Ureter (tissue), 1 donor: ENCODE measurements around the gene SEC24A. TPM values are rescaled to one million over a fixed set of nuclear protein-coding genes. Genes with fewer than 3 reads are reported as not detected.
"Not testable (repeated sequence)": the region's sequence is repeated elsewhere in the genome, so short reads cannot be mapped to it uniquely, and the experiment has no call there.

Experiments used
- DNase-seq: peaks from one replicate; pipeline ENCODE4 v3.0.0-alpha.2; 2020; ENCODE audit warnings: low spot score
- total RNA-seq: library from RNA; stranded (reverse); gene quantifications from one replicate; pipeline ENCODE4 v1.2.4, GENCODE V29; 2023
- donor health status: DM: yes; HTN: yes; CAD: no.

The SEC24A gene
- total RNA-seq, 1 donor from 2014 or later = 23.7 TPM

- no peak for DNase-seq
Observed at GRCh38 chr5:134741052-134741451, 92.5 kb downstream of the SEC24A start.

DNA sequence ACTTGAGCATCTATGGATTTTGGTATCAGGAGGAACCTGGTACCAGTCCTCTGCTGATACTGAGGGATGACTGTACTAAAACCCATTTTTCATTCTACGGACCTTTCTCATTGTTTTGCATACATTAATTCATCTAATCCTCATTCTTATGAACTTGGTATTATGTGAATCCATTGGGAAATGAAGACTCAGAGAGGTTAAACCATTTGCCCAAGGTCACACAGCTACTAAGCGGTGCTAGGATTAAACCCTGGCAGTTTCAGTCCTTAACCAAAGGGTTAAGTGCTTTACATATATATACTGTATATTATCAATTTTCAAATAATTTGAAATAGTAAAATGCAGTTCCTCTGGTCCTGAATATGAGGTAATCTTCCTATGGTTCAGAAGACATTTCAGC lies 93.5 kb downstream of the SEC24A start:
- no peak for DNase-seq

DNA sequence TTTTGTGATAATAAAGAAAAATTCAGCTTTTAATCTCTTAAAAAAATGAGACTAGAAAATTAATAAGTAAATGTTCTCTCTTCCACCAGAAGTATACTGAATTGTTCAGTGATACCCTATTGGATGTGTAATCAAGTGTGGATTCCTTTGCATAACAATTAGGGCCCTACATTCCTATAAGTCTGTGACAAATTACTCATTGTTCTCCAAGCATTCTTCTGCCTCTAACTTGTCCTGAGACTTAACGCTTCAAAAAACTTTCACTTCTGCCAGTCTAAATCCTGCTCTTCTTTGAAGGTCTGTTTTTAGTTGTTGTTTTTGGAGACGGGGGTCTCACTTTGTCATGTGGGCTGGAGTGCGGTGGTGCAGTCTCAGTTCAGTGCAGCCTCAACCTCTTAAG lies 100.8 kb downstream of the SEC24A start:
- DNase-seq = no peak

GRCh38 chr5:134758176-134758503 lies 109.6 kb downstream of the SEC24A start:
- no peak for DNase-seq

DNA sequence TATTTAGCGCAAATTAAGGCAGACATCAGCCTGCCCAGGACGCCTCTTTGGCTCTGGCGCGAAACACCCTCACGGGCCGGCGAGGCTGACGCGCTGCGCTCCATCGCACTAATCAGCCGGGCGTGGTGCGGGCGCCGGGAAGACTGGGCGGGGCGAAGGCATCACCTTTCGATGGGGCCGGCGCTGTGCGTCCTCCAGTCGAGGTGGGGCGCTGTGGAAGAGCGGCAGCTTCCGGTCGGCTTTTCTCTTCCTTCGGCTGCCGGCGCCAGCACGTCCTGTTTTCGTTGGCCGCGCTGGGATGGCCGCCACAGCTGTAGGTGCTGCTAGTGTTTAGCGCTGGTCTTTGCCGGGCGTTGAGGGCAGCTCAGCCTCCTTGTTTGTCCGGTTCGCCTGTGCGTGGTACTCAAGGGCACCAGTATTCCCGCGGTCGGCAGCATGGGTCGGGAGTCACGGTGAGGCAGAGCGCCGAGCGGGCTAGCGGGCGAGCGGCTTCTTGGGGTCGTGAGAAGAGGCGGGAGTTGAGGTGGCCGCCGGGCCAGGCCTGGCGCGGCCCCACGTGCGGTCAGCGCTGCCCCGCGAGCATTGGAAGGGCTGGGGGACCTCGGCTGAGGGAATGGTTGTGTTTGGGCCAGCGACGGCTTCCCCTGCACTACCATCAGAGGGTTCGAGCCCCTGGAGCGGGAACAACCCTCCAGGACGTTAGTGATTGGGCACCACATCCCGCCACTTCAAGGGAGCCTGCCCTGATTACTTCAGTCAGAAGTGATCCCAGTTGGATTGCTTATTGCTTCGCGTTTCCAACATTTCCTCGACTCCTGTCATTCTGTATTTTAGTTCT lies 110.1 kb downstream of the SEC24A start, which contains the start of gene DDX46:
TSS of gene DDX46 (plus strand) at position 276 of the 838 bp plus-strand sequence. CDS start at position 436, 160 bp downstream.
- peak; percentile 94 for DNase-seq

- DNase-seq = not testable (repeated sequence)
Observed at GRCh38 chr5:134767528-134768291, 119.1 kb downstream of the SEC24A start.

GRCh38 chr5:134769206-134769605 lies 120.6 kb downstream of the SEC24A start:
- no peak for DNase-seq

- DNase-seq = no peak
Observed at GRCh38 chr5:134772461-134773125, 124.0 kb downstream of the SEC24A start.

- DNase-seq = no peak
Observed at GRCh38 chr5:134777366-134777765, 128.8 kb downstream of the SEC24A start.

Other genes with a start within 250 kb of the SEC24A start
- gene CDKN2AIPNL, start 236.9 kb upstream of the SEC24A start, total RNA-seq = 23.5 TPM
- 68.7 TPM for gene JADE2, start 123.1 kb upstream of the SEC24A start, total RNA-seq
- 82.8 TPM for gene SAR1B, start 16.0 kb upstream of the SEC24A start, total RNA-seq
- 19.8 TPM for gene CAMLG, start 89.8 kb downstream of the SEC24A start, total RNA-seq
- gene DDX46, start 110.0 kb downstream of the SEC24A start, total RNA-seq = 60.1 TPM
- 33.7 TPM for gene C5orf24, start 197.2 kb downstream of the SEC24A start, total RNA-seq
- 44.2 TPM for gene TXNDC15, start 225.6 kb downstream of the SEC24A start, total RNA-seq